K562 (cell line): ENCODE results near the gene SPACA9. TPM values are rescaled to one million over a fixed set of nuclear protein-coding genes. Genes with fewer than 3 reads are reported as not detected.

Experiments used
- ATAC-seq: fragments of 200-7000 bp; cut with Tn5 transposase; 3 replicates; pipeline ENCODE4 v1.9.1; 2020; ENCODE audit warnings: moderate library complexity
- BruUV-seq: library from RNA; stranded (reverse); fragments of 400-500 nt; replicated peaks from 2 replicates; lab custom pipeline; 2021; lab: Mats Ljungman, UMichigan
- CTCF ChIA-PET: fragments of 300-600 bp; formaldehyde crosslinking; extraction: SDS; loops from one replicate; lab custom pipeline; 2021; ENCODE audit warnings: low intra/inter-chr PET ratio; lab: Yijun Ruan, JAX
- POLR2A ChIA-PET: fragments of 300-600, 350-650 bp; sonication (Branson Sonifier 250); formaldehyde crosslinking; extraction: SDS; loops from one replicate; lab custom pipeline; 2021; ENCODE audit warnings: antibody characterized with exemption, inconsistent platforms; lab: Yijun Ruan, JAX
- DNase-seq, 4 experiments: peaks; one replicate each; pipeline versions ENCODE4 v3.0.0 to v3.0.0-alpha.2; 2011 to 2018; ENCODE audit warnings: low spot score in 3 of 4, mixed read lengths in 3 of 4; ENCODE audit errors: extremely low read depth in 1 of 4
- FAIRE-seq: peaks from 2 replicates; lab custom pipeline; 2011; peaks lifted over from hg19 to GRCh38; lab: Jason Lieb, UNC
- H2AFZ ChIP-seq: 2 replicates; pipeline ENCODE4 v1.6.0; 2011; ENCODE audit warnings: low read depth, low read length, control low read depth, inconsistent platforms
- H3K27ac ChIP-seq: fragments of 200-600 bp; 3 replicates; pipeline ENCODE4 v1.8.0; 2011; ENCODE audit warnings: low read depth, mild to moderate bottlenecking, control low read depth, inconsistent platforms, low read length, moderate library complexity, mixed read lengths; ENCODE audit errors: extremely low read depth
- H3K27me3 ChIP-seq, 2 experiments: fragments of 300-600 bp in 1 of 2; 2 replicates in 1 of 2; 3 replicates in 1 of 2; pipeline versions ENCODE4 v1.6.0 to v1.8.0; 2011; ENCODE audit warnings: inconsistent platforms in 2 of 2, low read length in 2 of 2, mild to moderate bottlenecking in 1 of 2, mixed read lengths in 1 of 2, moderate library complexity in 1 of 2; ENCODE audit not compliant: control insufficient read depth in 2 of 2, insufficient read depth in 2 of 2
- H3K36me3 ChIP-seq: fragments of 300-600 bp; 3 replicates; pipeline ENCODE4 v1.8.0; 2011; ENCODE audit warnings: mild to moderate bottlenecking, low read length, inconsistent platforms; ENCODE audit not compliant: control insufficient read depth, insufficient read depth
- H3K4me1 ChIP-seq, 2 experiments: fragments of 200-600 bp in 1 of 2; replicated peaks in 1 of 2; 2 replicates in 1 of 2; 3 replicates in 1 of 2; pipeline versions ENCODE4 v1.5.1 to v1.8.0; 2011; ENCODE audit warnings: inconsistent platforms in 2 of 2, low read length in 2 of 2, mild to moderate bottlenecking in 1 of 2, mixed read lengths in 1 of 2, moderate library complexity in 1 of 2; ENCODE audit not compliant: control insufficient read depth in 2 of 2, insufficient read depth in 2 of 2
- H3K4me2 ChIP-seq: 2 replicates; pipeline ENCODE4 v1.6.1; 2011; ENCODE audit warnings: low read length, control low read depth, inconsistent platforms, mixed read lengths; ENCODE audit not compliant: insufficient read depth
- H3K4me3 ChIP-seq: fragments of 200-600 bp; sonication (generic), shearing (Covaris generic); 2 replicates; pipeline ENCODE4 v1.5.1; 2016; ENCODE audit warnings: control low read depth, inconsistent platforms
- H3K79me2 ChIP-seq: fragments of 200-600 bp; 3 replicates; pipeline ENCODE4 v1.8.0; 2011; ENCODE audit warnings: low read length, inconsistent platforms; ENCODE audit not compliant: control insufficient read depth, insufficient read depth
- H3K9ac ChIP-seq, 2 experiments: 2 replicates each; pipeline versions ENCODE4 v1.6.0 to v1.6.1; 2011; ENCODE audit warnings: low read depth in 2 of 2, low read length in 2 of 2, control low read depth in 1 of 2, inconsistent platforms in 1 of 2, mild to moderate bottlenecking in 1 of 2, mixed read lengths in 1 of 2; ENCODE audit not compliant: insufficient read depth in 1 of 2
- H3K9me1 ChIP-seq: one replicate; pipeline ENCODE4 v1.6.0; 2011; ENCODE audit warnings: inconsistent platforms, mild to moderate bottlenecking, low read length, moderate library complexity; ENCODE audit not compliant: control insufficient read depth, insufficient read depth
- H3K9me3 ChIP-seq: replicated peaks from 2 replicates; pipeline ENCODE4 v1.5.1; 2011; ENCODE audit warnings: low read depth, low read length, inconsistent platforms; ENCODE audit not compliant: control insufficient read depth, insufficient read depth
- H4K20me1 ChIP-seq: replicated peaks from 2 replicates; pipeline ENCODE4 v1.6.1; 2011; ENCODE audit warnings: low read length, inconsistent platforms, mixed read lengths; ENCODE audit not compliant: control insufficient read depth, insufficient read depth
- ARNT ChIP-seq, 2 experiments: fragments of 450-650 bp; IDR thresholded peaks; 2 replicates each; pipeline ENCODE4 v1.6.1; 2016; ENCODE audit warnings: mild to moderate bottlenecking in 1 of 2
- FUS ChIP-seq: fragments of 200-400 bp; formaldehyde crosslinking; optimal IDR thresholded peaks from 2 replicates; pipeline ENCODE3; 2017; ENCODE audit warnings: low read depth, low read length
- GATA2 ChIP-seq: sonication (generic); formaldehyde crosslinking; IDR thresholded peaks from 2 replicates; pipeline ENCODE4 v1.4.0; 2020; ENCODE audit warnings: mild to moderate bottlenecking, missing genetic modification reagents
- PHB2 ChIP-seq: fragments of 450-650 bp; IDR thresholded peaks from 2 replicates; pipeline ENCODE4 v1.6.1; 2017; ENCODE audit warnings: low read depth
- POLR2H ChIP-seq: IDR thresholded peaks from 2 replicates; pipeline ENCODE4 v1.6.1; 2016; ENCODE audit warnings: missing genetic modification characterization, low read depth, mild to moderate bottlenecking, control low read depth, missing compliant biosample characterization, moderate library complexity
- POLR3A ChIP-seq: IDR thresholded peaks from 2 replicates; pipeline ENCODE4 v1.6.1; 2011; ENCODE audit warnings: borderline replicate concordance, mild to moderate bottlenecking, moderate library complexity; ENCODE audit not compliant: insufficient read length, insufficient read depth; ENCODE audit errors: extremely low read depth
- SRSF3 ChIP-seq: fragments of 200-400 bp; formaldehyde crosslinking; IDR thresholded peaks from 2 replicates; pipeline ENCODE4 v1.6.1; 2016; ENCODE audit warnings: mild to moderate bottlenecking, low read length, moderate library complexity; ENCODE audit not compliant: insufficient read depth
- TFAM ChIP-seq: fragments of 250-450 bp; sonication (Bioruptor Pico); conservative IDR thresholded peaks from 2 replicates; pipeline ENCODE4 v1.5.0; 2021; ENCODE audit warnings: mild to moderate bottlenecking, moderate library complexity
- TOE1 ChIP-seq, 2 experiments: fragments of 450-650 bp in 1 of 2; sonication (generic) in 1 of 2; formaldehyde crosslinking in 1 of 2; IDR thresholded peaks; 2 replicates each; pipeline versions ENCODE4 v1.7.1 to v1.8.0; 2016 to 2022; ENCODE audit warnings: borderline replicate concordance in 2 of 2, mild to moderate bottlenecking in 2 of 2, antibody characterized with exemption in 1 of 2, inconsistent platforms in 1 of 2, low read depth in 1 of 2, missing genetic modification reagents in 1 of 2, moderate library complexity in 1 of 2
- TSC22D4 ChIP-seq: fragments of 450-650 bp; IDR thresholded peaks from 2 replicates; pipeline ENCODE4 v1.6.1; 2016; ENCODE audit warnings: missing genetic modification characterization, missing biosample characterization, control low read depth
- WGBS: fragments of 100-300 bp; shearing (Covaris generic); methylation state at CpG from one replicate; pipeline ENCODE4 v1.1.6; 2016; ENCODE audit warnings: low coverage, mixed read lengths; ENCODE audit not compliant: insufficient coverage; ENCODE audit errors: missing lambda C conversion rate; 5-methylcytosine and 5-hydroxymethylcytosine counted together
- in situ Hi-C: fragments of 300-500 bp; cut with MboI; formaldehyde crosslinking; loops from 4 replicates; pipeline ENCODE4 v1.15.0; 2018; ENCODE audit warnings: inconsistent platforms, mixed read lengths
- intact Hi-C: fragments of 100-400 bp; cut with micrococcal nuclease; formaldehyde crosslinking; loops from 2 replicates; pipeline ENCODE4 v1.14.2; 2022
- polyA plus RNA-seq, 8 experiments: library from polyadenylated mRNA; depleted of rRNA in 4 of 8; stranded (reverse) in 5 of 8; unstranded in 3 of 8; fragments of >200 nt; fragmentation: Nextera tagmentation in 2 of 8; fragmentation: Illumina TruSeq in 1 of 8; extraction: Ambion mirVana in 2 of 8; extraction: Trizol in 1 of 8; gene quantifications; 2 replicates each; pipeline versions ENCODE4 v1.2.1 to v1.2.3, GENCODE V29; 2011 to 2014; ENCODE audit warnings: inconsistent platforms in 1 of 8, missing spikeins in 1 of 8
- total RNA-seq, 7 experiments: library from RNA; depleted of rRNA in 6 of 7; stranded (reverse); fragments of >200 nt in 6 of 7; fragmentation: Illumina TruSeq in 2 of 7; extraction: Trizol in 2 of 7; gene quantifications; 2 replicates each; pipeline versions ENCODE4 v1.2.1 to v1.2.3, GENCODE V29; 2011 to 2021; ENCODE audit warnings: low replicate concordance in 1 of 7
- TF ChIP-seq, protein P1 (sequence below): sonication (generic); formaldehyde crosslinking; IDR thresholded peaks from 2 replicates; pipeline ENCODE4 v1.8.1; 2023; ENCODE audit warnings: mild to moderate bottlenecking, missing genetic modification reagents
- TF ChIP-seq, protein P2 (sequence below): fragments of 200-400 bp; formaldehyde crosslinking; IDR thresholded peaks from 2 replicates; pipeline ENCODE4 v1.6.1; 2017; ENCODE audit warnings: mild to moderate bottlenecking, low read depth, low read length, moderate library complexity
- TF ChIP-seq, protein P3 (sequence below): sonication (generic); formaldehyde crosslinking; IDR thresholded peaks from 2 replicates; pipeline ENCODE4 v1.8.0; 2022; ENCODE audit warnings: mild to moderate bottlenecking, missing genetic modification reagents

SPACA9 gene
- total and polyA plus RNA-seq, 9 of the 15 experiments (the other 6 are each of a cell fraction or from before 2014, with no cell fraction given), result 0.06 to 0.51 (median 0.36) TPM

DNA sequence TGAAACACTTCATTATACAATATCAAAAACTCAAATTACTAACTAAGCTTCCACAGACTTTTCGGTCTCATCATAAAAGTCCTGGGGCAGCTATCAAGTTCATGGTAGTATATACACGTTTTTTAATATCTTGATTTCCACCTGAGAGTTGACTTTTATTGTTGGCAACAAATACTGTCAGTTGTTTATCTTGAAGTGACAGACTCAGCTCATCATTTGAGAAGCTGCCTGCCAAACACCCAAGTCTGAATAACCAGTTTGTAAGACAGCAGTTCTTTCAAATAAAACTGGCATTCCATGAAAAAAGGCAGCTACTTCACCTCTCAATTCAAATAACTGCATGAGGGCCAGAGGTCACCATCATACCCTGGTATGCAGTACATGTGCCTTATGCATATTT lies 30.6 kb downstream of the SPACA9 start:
- ATAC-seq (no peak), DNase-seq (no peak), FAIRE-seq (no peak)
- POLR2A ChIA-PET, result interaction anchor here (1.6 kb wide), 1 partner anchor 10 kb away, joined by 3 read pairs; no protein-coding TSS in a partner anchor
- Histone ChIP-seq H3K9ac (no peak overlapping the region), H3K9me1 (no peaks in the 10 kb centered on the region), H3K27me3 (no peaks in the 10 kb centered on the region), H3K4me3 (no peak overlapping the region), H2AFZ (no peak overlapping the region), H3K79me2 (no peaks in the 10 kb centered on the region), H3K9me3 (no peaks in the 10 kb centered on the region), H3K36me3 (peaks cover 36% of the 10 kb centered on the region), H3K4me1 (no peaks in the 10 kb centered on the region), H4K20me1 (no peaks in the 10 kb centered on the region), H3K4me2 (no peak overlapping the region), H3K27ac (no peak overlapping the region)
- CTCF ChIA-PET, result no interaction called here
- no TSS peak for BruUV-seq
- WGBS, result 52% methylated on average over 2 of the region's 2 CpGs
- intact Hi-C loops (loop anchor here (2.0 to 10.0 kb wide), 2 partner anchors 23 to 65 kb away; partner anchors contain the start of gene GFI1B), in situ Hi-C loops (no loop called here)
- TF ChIP-seq TSC22D4 (tag), result no peak
- no peak for TF ChIP-seq TOE1 (IDR thresholded peaks at IDR 0.05; ENCODE audit: borderline replicate concordance)
- TF ChIP-seq TOE1 (CRISPR knock-in tag; IDR thresholded peaks at IDR 0.05; ENCODE audit: borderline replicate concordance, low read depth), result no peak
- TF ChIP-seq, protein P1, sequence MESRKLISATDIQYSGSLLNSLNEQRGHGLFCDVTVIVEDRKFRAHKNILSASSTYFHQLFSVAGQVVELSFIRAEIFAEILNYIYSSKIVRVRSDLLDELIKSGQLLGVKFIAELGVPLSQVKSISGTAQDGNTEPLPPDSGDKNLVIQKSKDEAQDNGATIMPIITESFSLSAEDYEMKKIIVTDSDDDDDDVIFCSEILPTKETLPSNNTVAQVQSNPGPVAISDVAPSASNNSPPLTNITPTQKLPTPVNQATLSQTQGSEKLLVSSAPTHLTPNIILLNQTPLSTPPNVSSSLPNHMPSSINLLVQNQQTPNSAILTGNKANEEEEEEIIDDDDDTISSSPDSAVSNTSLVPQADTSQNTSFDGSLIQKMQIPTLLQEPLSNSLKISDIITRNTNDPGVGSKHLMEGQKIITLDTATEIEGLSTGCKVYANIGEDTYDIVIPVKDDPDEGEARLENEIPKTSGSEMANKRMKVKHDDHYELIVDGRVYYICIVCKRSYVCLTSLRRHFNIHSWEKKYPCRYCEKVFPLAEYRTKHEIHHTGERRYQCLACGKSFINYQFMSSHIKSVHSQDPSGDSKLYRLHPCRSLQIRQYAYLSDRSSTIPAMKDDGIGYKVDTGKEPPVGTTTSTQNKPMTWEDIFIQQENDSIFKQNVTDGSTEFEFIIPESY (CRISPR knock-in tag), result no peak
- TF ChIP-seq PHB2, result no peak
- no peak for TF ChIP-seq TFAM (CRISPR knock-in tag)
- TF ChIP-seq GATA2 (CRISPR knock-in tag), result no peak
- TF ChIP-seq FUS, result no peak
- TF ChIP-seq ARNT (IDR thresholded peaks at IDR 0.05), result no peak
- TF ChIP-seq POLR3A, result no peak
- no peak for TF ChIP-seq POLR2H
- no peak for TF ChIP-seq SRSF3
- TF ChIP-seq, protein P2, sequence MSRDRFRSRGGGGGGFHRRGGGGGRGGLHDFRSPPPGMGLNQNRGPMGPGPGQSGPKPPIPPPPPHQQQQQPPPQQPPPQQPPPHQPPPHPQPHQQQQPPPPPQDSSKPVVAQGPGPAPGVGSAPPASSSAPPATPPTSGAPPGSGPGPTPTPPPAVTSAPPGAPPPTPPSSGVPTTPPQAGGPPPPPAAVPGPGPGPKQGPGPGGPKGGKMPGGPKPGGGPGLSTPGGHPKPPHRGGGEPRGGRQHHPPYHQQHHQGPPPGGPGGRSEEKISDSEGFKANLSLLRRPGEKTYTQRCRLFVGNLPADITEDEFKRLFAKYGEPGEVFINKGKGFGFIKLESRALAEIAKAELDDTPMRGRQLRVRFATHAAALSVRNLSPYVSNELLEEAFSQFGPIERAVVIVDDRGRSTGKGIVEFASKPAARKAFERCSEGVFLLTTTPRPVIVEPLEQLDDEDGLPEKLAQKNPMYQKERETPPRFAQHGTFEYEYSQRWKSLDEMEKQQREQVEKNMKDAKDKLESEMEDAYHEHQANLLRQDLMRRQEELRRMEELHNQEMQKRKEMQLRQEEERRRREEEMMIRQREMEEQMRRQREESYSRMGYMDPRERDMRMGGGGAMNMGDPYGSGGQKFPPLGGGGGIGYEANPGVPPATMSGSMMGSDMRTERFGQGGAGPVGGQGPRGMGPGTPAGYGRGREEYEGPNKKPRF, result no peak
- TF ChIP-seq, protein P3, sequence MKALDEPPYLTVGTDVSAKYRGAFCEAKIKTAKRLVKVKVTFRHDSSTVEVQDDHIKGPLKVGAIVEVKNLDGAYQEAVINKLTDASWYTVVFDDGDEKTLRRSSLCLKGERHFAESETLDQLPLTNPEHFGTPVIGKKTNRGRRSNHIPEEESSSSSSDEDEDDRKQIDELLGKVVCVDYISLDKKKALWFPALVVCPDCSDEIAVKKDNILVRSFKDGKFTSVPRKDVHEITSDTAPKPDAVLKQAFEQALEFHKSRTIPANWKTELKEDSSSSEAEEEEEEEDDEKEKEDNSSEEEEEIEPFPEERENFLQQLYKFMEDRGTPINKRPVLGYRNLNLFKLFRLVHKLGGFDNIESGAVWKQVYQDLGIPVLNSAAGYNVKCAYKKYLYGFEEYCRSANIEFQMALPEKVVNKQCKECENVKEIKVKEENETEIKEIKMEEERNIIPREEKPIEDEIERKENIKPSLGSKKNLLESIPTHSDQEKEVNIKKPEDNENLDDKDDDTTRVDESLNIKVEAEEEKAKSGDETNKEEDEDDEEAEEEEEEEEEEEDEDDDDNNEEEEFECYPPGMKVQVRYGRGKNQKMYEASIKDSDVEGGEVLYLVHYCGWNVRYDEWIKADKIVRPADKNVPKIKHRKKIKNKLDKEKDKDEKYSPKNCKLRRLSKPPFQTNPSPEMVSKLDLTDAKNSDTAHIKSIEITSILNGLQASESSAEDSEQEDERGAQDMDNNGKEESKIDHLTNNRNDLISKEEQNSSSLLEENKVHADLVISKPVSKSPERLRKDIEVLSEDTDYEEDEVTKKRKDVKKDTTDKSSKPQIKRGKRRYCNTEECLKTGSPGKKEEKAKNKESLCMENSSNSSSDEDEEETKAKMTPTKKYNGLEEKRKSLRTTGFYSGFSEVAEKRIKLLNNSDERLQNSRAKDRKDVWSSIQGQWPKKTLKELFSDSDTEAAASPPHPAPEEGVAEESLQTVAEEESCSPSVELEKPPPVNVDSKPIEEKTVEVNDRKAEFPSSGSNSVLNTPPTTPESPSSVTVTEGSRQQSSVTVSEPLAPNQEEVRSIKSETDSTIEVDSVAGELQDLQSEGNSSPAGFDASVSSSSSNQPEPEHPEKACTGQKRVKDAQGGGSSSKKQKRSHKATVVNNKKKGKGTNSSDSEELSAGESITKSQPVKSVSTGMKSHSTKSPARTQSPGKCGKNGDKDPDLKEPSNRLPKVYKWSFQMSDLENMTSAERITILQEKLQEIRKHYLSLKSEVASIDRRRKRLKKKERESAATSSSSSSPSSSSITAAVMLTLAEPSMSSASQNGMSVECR (CRISPR knock-in tag), result no peak
